ENCODE data around the gene RERE.
"Not testable (repeated sequence)": the region's sequence is repeated elsewhere in the genome, so short reads cannot be mapped to it uniquely, and the experiment has no call there.

The RERE gene

DNA sequence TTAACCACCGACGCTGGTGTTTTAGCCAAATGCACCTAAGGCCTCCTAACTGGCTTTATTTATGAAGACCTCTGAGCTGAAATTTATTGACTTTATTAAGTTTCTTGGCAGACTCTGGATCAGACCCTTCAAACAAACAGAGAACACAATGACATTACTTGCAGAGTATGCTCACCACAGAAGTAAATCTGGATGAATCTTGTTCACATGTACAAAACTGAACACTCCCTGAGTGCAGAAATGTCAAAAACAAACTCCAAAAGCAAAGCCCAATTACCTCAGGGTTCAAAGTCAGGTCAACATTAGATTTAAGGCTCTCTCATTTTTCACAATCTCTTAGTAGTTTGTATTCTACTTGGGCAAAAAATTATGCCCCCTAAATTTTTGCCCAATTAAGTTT lies 280.9 kb downstream of the RERE start:
- DNase-seq: no peak

DNA sequence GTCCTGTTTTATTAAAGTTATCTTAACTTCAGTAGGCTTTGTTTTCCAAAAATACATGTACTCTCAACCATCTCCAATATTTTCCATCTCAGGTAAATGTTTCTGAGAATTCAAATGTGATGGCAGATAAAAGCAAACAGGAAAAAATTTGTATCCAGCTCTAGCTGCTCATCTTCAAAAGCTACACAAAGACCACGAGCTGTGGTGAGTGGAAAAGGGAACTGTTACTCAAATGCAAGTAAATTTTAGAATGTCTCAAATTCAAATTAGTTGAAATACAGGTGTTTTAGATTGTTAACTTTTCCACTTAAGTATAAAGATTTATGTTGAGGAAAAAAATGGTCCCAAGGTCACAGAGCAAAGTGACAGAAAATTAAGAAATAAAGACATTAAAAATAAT lies 283.5 kb downstream of the RERE start:
- no peak for DNase-seq

DNA sequence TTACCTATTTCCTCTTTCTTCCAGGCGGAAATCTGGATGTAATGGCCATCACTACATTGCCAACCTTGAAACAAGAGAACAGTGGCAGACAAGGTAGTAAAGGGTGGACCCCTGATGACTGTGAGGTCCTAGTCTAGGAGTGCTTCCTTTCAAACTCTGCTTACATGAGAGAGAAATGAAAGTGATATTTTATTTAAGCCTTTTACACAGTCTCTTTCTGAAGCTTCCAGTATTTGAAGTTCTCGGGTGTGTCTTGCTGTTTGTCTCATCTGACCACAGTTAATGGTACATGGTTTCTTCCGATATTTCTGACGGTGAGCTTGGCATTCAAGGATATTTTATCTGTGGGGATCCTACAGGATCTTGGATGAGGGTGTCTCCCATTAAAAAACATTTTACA lies 284.3 kb downstream of the RERE start:
- no peak for DNase-seq

DNA sequence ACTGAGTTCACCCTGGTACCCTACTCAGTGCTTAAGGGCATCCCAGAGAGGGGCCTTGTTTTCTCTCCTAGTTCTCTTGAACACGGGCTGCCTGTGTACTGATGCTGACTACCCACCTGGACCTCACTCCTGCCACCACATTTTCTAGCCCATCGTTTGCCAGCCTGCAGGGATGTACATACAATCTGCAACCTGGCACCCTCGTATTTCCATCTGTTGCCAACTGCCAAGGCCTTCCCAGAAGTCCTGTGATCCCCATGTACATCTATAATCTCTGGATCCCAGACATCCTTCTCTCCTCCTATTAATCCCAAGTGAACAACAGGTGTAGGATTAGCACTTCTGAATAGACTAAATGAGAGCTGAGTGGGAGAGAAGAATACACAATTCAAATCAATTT lies 287.5 kb downstream of the RERE start:
- DNase-seq: no peak

DNA sequence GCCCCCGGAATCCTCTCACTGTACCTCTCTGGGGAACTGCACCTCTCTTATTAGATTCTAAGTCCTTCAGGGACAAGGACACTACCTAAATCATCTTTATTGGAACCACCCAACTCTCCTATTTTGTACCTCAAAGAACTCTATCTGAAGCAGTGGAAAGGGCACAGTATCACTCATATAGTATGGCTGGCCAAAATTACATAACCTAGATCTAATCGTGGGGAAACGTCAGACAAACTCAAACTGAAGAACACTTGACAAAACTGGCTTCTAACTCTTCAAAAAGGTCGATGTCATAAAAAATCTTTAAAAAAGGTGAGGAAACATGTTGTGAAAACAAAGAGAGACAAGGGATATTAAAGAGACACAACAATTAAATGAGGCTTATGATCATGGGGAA lies 289.5 kb downstream of the RERE start:
- no peak for DNase-seq

DNA sequence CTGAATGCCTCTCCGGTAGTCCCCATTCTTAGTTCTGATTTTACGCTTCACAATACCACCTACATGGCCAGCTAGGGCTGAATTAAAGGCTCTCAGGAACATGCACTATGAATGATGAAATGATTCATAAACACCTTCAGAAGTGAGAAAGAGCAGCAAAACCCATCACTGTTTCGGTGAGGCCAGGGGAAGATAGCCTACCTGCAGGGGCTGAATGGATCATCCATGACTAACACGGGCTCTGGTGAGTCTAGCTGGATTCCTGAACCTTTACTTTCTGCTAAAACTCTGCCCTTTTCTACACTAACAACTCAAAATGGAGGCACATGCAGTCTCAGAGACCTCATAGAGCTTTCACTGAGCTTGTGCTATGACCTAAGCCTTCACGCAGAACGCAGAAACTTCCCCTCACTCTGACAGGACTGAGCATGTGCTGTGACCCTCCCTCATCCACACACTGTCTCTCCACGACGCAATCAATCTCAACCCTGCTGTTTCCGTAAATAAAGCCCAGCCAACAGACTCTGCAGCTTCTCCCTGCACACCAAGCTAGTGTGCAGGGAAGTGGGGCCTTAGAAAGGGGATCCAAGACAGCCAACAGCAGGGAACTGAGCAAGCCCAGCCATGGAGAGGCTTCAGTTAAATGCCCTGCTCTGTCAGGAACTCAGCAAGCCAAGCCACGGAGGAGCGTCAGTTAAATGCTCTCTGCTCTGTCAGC lies 291.7 kb downstream of the RERE start:
- peak; percentile 88 for DNase-seq

DNA sequence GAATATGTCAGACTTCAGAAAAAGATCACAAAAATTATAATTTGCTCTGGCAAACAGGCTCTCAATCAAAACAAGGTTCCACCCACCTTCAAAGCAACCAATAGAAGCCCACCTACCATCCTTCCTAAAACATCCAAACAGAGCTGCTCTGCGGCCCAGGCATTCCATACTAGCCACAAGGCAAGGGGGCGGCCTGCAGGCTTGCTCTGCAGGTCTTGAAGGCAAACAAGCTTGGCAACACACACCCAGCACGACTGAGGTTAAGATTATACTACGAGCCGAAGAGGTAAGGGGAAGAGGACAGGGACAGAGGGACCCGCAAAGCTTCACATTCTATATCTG lies 292.3 kb downstream of the RERE start:
- DNase-seq: no peak

DNA sequence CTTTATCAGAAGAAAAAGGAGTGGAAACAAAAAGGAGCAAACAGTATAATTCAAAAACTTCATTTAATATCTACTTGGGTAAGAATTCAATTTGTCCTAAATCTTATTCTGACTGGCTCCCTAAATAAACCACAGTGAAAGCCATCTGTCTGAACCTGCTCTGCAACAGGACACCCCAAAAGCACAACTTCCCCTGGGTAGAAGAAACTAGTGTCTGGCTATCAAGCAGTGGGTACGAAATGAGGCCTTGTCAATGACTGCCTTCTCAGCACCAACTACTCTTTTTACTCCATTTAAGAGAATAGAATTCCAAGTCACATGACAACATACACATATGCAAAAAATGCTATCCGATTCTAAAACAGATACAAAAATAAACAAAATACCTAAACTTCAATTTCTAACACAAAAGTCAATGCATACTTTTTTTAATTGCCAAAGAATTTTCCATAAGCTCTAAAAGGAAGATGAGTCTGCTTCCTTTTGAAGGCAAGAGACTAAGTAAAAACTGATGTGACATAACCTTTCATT lies 292.7 kb downstream of the RERE start:
- DNase-seq: no peak

DNA sequence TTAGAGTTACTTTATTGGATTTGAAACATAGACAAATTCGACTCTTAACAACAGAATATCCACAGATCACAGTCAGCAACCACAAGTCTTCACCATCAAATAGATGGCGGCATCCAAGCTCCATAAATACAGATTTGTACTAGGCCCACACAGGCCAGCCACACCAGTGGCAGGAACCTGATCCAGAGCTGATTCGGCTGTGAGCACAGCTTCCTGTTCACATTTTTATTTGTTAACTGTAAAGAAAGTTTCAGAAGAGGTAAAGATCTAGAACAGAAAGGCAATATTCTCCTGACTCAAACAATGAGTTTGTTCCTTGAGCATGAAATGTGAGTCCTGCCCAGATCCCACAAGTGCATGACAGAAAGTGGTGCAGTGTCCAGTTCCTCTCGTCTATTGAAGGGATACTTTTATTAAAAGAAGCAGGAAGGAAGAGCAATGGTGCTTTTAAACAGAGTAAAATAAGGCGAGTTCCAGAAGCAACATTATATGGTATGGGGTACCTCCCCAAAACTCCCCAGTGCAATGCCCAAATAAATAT lies 293.7 kb downstream of the RERE start:
- no peak for DNase-seq

DNA sequence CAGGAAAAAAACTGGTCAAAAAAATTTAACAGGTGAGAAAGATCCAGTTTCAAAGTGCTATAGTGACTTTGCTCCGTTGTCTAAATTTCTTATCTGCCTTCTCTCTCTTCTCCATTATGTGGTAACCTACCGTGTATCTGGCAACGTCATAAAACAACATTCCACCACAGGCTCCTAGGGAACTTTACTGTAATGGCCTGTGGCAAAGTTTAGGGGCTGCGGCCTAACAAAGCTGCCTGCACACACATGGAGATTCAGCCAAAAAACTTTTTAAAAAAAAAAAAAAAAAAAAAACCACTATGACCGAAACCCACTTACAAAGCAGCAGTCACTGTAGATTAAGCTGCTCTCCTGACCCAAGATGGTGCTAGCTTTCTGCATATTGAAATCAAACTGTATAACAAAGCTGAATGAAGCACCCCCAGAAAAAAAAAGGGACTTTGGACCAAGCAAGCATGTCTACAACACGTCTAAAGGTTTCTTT lies 296.9 kb downstream of the RERE start:
- DNase-seq: no peak

DNA sequence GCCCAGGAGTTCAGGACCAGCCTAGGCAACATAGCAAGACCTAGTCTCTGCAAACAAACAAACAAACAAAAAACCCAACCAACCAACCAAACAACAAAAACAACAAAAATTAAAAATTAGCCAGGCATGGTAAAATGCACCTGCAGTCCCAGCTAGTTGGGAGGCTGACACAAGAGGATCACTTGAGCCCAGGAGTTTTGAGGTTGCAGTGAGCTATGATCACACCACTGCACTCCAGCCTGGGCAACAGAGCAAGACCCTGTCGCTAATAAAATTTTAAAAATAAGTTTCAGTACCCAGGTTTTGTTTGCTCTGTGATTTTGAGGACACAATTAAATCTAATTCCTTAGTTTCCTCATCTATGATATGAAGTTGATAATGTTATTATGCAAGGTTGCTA lies 298.3 kb downstream of the RERE start:
- no peak for DNase-seq

DNA sequence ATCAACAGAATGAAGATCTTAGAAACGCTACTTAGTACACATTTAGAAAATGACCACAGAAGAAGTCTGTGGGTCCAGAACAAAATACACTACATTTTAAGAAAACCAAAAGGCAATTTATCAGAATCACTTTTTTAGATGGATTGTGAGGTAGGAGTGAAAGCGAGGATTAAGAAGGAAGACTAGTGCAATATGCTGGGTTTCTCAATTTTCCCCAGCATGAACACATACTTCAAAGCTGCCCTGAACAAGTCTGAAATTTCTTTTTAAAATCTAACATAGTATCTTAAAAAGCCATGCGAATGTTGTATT lies 299.0 kb downstream of the RERE start:
- DNase-seq: no peak

DNA sequence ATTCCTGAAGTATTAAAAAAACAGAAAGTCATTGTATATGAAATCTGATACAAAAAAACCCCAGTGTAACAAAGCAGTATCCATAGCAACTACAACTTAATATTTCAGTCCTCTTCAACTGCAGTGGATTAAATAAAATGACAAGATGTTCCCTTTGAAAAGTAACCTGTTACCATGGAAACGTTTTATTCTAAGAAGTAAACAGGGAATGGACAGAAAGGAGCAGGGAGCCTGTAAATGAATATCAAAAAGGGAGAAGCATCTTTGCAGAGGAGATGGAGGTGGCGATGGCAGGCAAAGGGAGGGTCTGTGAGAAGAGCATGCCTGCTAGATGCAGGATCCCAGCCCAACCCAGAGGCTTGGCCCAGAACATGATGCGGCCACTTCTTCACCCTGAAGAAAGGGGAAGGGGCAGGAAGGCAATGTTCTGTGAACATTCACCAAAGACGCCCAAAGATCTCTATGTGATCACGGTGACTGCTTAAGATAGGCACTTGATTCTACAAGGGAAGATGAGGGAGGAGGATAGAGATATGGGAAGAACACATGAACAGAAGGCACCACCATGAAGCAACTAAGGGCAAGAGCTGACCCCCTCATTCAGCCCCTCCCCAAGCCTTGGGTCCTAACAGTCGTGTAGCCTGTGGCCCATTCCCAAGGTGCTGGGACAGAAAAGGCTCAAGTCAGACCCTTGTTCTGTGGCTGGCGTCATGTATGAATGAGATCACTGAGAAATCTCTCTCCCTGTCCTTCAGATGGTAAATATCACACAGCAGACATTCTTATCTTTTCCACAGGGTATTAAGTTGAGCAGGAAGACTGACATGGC lies 299.6 kb downstream of the RERE start:
- DNase-seq: no peak

DNA sequence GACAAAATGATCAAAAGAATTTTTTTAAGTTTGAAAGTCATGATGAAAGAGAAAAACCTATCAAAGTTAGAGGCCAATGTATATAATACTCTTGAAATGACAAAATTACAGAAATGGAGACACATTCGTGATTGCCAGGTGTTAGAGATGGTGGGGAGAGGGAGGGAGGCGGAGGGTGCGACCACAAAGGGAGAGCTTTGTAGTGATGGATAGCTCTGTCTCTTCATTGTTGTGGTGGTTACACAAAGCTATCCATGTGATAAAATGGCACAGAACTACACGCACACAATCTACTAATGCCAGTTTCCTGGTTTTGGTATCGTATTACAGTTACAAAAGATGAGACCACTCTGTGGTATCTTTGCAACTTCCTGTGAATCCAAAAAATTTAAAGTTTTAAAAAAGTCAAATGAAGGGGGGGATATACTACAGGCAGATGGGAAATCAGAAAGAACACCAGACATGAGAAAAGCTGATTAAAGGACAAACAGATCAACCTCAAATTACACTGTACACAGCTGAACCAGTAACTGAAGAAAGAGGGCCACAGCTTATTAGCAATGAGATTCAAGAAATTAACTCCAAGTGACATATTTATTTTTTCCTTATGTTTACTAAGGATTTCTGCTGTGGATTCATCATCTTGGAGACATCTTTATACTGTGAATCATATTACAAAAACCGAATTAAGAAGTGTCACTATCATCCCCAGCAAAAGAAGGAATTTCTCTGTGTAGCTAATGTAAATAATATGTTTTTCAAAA lies 300.5 kb downstream of the RERE start:
- peak; percentile 29 for DNase-seq

DNA sequence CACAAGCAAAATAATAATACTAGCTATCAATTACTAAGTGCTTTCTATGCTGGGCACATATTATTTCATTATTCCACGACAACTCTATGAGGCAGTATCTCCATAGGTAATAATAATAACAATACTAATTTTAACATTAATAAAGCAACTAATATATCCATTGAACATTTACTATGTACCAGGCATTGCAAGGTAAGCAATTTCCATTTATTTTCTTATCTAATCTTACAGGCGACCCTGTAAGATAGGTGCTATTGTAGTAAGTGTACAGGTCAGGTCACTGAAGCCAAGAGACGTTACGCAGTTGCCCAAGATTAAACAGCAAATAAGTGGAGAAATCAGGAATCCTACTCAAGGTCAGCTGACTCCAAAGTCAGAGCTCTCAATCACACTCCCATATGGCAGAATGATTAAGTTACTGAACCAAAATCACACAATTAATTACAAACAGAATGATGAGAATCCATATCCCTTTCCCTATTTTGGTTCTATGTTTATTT lies 301.1 kb downstream of the RERE start:
- no peak for DNase-seq

DNA sequence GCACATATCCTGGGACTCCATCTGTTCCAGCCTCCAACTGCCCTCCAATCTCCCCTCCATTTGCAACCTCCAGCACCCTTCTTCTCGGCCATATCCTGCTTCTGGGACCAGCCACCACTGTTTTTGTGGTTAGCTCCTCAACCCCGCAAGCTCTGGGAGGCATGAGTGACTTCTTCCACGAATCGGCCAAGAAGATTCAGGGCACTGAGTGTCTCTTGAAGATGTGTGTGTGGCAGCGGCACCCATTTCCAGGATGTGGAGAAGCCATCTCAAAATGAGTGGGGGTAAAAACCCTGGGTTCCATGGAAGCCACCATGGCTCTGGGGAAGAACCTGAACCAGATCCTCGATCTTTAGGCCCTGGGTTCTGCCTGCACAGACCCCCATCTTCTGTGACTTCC lies 304.9 kb downstream of the RERE start:
- DNase-seq: no peak

DNA sequence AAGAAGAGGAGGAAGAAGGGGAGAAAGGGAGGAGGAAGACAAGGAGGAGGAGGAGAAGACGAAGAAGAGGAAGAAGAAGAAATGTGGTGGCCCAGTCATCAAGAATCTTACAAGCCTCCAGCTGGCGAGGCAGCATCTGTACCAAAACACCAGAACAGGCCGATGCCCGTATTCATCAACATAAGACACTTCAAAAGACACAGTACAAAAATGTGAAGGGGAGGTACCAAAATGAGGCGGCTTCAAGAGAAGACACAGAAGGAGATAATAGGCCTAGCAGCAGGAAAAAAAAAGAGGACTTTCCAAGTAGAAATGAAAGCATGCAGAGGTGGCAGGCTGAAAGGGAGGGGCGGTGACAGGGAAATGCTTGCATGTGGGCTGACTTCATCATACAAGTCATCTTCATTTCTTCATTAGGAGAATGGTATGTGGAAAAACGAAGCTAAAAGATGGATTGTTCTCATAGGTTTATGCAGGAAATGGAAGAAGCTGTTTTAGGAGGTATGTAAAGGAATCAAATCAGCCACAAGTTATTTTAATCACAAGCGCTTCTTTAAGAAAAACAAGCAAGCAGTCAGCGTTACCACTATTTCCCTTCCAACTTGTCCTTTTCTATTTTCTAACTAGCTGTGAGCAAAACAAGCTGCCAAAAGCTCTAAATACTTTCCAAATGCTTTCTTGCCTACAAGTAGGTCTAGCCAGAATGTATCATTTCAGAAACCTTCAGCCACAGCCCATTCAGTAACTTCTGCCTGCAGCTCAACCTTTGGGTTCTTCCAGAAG lies 307.2 kb downstream of the RERE start:
- DNase-seq: no peak

DNA sequence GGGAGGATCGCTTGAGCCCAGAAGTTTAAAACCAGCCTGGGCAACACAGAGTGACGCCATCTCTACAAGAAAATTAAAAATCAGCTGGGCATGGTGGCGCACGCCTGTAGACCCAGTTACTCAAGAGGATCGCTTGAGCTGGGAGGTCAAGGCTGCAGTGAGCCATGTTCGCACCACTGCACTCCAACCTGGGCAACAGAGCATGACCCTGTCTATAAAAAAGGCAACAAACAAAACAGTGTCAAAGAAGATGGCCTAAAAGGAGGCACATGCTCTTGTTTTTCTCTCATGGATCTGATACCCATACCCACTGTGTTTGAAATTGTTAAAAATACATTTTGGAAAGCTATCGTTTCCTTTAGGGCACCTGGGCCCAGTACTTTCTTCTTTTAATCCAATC lies 307.9 kb downstream of the RERE start:
- DNase-seq: no peak

DNA sequence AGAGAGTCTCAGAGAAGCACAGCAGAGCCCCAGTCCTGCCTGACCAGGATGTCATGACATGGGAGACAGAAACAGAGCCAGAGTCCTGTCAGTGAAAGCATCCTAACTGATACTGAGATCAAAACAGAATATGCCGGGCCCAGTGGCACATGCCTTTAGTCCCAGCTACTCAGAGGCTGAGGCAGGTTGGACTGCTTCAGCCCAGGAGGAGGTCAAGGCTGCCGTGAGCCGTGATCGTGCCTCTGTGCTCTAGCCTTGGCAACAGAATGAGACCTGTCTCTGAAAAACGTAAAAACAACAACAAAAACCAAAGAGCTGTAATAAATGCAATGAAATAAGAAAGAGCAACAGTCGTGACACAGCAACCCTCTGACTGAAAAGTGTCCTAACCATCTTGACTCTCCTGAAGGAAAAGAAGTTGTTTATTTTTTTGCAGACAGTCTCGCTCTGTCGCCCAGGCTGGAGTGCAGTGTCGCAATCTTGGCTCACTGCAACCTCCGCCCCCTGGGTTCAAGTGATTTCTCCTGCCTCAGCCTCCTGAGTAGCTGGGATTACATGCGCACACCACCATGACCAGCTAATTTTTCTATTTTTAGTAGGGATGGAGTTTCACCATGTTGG lies 310.3 kb downstream of the RERE start:
- DNase-seq: no peak

DNA sequence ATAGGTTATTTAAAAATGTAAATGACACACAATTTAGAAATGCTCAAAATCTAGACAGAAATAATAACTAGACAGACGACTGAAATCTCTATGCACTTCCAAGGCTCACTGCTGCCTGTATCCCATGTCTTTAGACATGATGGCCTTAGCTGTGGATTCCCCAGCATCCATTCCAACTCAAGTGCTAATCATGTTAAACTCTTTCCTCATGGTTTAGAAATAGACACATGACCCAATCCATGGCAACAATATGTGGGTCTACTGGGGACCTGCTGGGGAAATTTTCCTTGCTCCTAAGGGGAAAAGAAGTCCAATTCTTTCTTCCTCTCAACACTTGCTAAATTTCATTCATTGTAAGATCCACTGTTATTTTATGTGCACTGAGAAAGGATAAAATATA lies 311.0 kb downstream of the RERE start:
- no peak for DNase-seq

DNA sequence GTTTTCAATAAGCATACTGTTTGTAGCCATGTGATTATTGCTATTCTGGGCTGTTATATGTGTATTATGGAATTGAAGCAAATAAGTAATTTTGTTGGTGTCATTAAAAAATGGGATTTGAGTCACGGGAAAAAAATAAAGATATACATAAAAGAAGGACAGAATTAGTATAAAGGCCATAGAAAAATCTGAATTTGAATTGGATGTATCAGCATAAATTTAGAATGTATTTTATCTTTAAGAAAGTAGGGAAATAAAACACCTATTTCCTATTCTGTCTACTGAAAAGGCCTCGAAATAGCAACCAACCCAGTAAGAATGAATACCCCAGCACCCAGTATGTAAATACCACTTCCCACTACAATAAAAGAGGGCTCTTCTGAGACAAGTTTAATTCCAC lies 313.6 kb downstream of the RERE start:
- DNase-seq: no peak

DNA sequence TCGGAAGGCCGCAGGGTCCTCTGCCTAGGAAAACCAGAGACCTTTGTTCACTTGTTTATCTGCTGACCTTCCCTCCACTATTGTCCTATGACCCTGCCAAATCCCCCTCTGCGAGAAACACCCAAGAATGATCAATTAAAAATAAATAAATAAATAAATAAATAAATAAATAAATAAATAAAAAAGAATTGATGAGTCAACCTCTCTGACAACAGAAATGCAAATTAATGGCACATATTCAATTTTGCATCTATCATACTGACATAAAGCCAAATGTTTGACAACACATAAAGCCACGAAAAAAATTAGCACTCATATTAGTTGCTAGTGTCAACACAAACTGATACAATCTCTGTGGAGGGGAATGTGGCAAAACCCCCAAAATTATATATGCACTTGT lies 314.5 kb downstream of the RERE start:
- not testable (repeated sequence) for DNase-seq
